ENCODE results near the gene MRAS. TPM values are rescaled to one million over a fixed set of nuclear protein-coding genes. Genes with fewer than 3 reads are reported as not detected.

The MRAS gene
- total RNA-seq, 1 donor from 2014 or later, result 55.4 TPM

DNA sequence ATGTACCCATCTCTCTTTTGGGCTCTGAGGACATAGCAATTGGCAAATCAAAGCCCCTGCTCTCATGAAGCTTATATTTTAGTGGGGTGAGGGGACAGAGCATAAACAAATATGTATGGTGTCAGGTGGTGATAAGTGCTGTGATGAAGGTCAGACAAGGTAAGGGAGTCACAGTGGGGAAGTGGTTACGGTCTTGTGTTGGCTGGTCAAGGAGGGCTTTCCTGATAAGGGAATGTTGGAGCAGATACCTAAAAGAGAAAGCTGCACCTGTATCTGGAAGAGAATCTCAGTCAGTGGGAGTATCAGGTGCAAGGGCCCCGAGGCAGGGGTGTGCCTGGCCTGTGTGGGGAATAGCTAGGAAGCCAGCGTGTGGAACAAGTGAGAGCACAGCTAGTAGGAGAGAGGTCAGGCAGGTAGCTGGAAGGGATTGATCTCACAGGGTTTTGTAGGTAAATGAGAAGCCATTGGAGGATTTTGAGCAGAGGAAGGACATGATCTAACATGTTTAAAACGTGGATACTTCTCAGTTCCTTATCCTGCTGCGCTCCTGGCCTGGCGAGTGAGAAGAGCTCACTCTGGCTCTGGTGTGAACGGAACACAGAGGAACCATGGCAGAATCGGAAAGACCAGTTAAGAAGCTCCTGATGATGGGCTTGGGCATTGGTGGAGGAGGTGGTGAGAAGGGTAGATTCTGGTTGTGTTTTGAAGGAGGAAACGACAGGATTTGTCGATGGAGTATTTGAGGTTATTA lies 35.5 kb downstream of the MRAS start:
- Histone ChIP-seq H3K9me3 (no peaks in the 10 kb centered on the region), H3K4me1 (peaks cover 23% of the 10 kb centered on the region), H3K4me3 (no peak overlapping the region), H3K27ac (no peak overlapping the region), H3K27me3 (ENCODE audit: low read depth) (no peaks in the 10 kb centered on the region), H3K36me3 (no peaks in the 10 kb centered on the region)
- intact Hi-C loops (cut with DNase I), result no loop called here
- TF ChIP-seq, protein P1, sequence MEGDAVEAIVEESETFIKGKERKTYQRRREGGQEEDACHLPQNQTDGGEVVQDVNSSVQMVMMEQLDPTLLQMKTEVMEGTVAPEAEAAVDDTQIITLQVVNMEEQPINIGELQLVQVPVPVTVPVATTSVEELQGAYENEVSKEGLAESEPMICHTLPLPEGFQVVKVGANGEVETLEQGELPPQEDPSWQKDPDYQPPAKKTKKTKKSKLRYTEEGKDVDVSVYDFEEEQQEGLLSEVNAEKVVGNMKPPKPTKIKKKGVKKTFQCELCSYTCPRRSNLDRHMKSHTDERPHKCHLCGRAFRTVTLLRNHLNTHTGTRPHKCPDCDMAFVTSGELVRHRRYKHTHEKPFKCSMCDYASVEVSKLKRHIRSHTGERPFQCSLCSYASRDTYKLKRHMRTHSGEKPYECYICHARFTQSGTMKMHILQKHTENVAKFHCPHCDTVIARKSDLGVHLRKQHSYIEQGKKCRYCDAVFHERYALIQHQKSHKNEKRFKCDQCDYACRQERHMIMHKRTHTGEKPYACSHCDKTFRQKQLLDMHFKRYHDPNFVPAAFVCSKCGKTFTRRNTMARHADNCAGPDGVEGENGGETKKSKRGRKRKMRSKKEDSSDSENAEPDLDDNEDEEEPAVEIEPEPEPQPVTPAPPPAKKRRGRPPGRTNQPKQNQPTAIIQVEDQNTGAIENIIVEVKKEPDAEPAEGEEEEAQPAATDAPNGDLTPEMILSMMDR (IDR thresholded peaks at IDR 0.05), result no peak
- ATAC-seq (no peak), DNase-seq (no peak)

DNA sequence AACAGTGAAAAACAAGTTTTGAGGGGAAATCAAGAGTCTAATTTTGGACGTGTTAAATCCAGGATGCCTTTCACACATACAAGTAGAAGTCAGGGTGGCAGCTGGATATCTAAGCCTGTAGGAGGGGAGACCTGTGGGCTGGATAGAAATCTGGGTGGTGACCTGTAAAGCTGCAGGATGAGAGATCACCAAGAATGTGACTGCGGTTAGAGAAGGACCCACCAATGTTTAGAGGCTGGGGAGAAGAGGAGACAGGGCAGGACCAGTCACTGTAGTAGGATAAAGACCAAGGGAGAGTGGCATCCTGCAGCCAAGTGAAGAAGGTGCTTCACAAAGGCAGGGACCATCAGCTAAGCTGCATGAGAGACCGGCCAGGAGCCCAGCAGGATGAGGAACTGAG lies 36.2 kb downstream of the MRAS start:
- DNase-seq (no peak), ATAC-seq (no peak)
- Histone ChIP-seq H3K27me3 (ENCODE audit: low read depth) (no peaks in the 10 kb centered on the region), H3K4me1 (peaks cover 23% of the 10 kb centered on the region), H3K4me3 (no peak overlapping the region), H3K27ac (no peak overlapping the region), H3K9me3 (no peaks in the 10 kb centered on the region), H3K36me3 (no peaks in the 10 kb centered on the region)
- TF ChIP-seq, protein P1 (IDR thresholded peaks at IDR 0.05), result no peak
- intact Hi-C loops (cut with DNase I), result no loop called here

DNA sequence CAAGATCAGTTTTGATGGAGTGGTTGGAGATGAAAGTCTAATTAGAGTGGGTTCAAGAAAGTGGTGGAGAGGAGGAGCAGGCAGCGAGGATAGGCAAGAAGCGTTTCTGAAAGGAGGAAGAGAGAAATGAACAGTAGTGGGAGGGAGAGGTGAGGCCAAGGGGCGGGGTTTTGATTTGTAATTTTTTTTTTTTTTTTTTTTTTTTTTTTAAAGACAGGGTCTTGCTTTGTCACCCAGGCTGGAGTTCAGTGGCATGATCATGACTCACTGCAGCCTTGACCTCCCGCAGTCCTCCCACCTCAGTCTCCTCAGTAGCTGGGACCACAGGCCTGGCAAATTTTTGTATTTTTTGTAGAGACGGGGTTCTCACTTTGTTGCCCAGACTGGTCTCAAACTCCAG lies 36.6 kb downstream of the MRAS start:
- no peak for ATAC-seq
- H3K4me1 ChIP-seq, result peaks cover 23% of the 10 kb centered on the region
- no peak for DNase-seq
- no peaks in the 10 kb centered on the region for H3K9me3 ChIP-seq
- no peak overlapping the region for H3K4me3 ChIP-seq
- no peak overlapping the region for H3K27ac ChIP-seq
- intact Hi-C loops (cut with DNase I), result no loop called here
- H3K27me3 ChIP-seq (ENCODE audit: low read depth), result no peaks in the 10 kb centered on the region
- TF ChIP-seq, protein P1 (IDR thresholded peaks at IDR 0.05), result no peak
- H3K36me3 ChIP-seq, result no peaks in the 10 kb centered on the region

DNA sequence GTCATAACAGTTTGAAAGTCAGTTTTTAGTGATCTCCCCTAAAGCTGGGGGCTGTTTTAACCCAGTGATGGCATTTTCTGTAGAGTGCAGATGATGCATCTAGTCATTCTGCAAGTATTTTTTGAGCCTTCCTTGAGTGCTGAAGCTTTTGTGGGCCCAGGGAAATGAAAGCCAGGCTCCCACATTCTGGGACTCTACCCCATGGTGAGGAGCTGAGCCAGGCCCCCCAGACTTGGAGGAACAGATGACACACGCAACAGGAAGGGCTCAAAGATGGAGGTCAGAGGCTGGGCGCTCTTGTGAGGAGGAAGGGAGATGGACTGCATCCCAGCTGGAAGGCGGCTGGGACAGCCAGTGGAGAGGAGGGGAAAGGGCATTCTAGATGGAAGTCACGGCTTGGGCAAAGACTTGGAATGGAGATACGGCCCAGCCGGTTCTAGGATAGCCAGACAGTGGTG lies 40.8 kb downstream of the MRAS start:
- TF ChIP-seq, protein P1 (IDR thresholded peaks at IDR 0.05), result no peak
- H3K9me3 ChIP-seq, result no peaks in the 10 kb centered on the region
- H3K4me1 ChIP-seq, result no peaks in the 10 kb centered on the region
- intact Hi-C loops (cut with DNase I), result no loop called here
- DNase-seq, result no peak
- no peak overlapping the region for H3K4me3 ChIP-seq
- H3K27ac ChIP-seq, result no peak overlapping the region
- no peaks in the 10 kb centered on the region for H3K27me3 ChIP-seq (ENCODE audit: low read depth)
- no peak for ATAC-seq
- no peaks in the 10 kb centered on the region for H3K36me3 ChIP-seq

DNA sequence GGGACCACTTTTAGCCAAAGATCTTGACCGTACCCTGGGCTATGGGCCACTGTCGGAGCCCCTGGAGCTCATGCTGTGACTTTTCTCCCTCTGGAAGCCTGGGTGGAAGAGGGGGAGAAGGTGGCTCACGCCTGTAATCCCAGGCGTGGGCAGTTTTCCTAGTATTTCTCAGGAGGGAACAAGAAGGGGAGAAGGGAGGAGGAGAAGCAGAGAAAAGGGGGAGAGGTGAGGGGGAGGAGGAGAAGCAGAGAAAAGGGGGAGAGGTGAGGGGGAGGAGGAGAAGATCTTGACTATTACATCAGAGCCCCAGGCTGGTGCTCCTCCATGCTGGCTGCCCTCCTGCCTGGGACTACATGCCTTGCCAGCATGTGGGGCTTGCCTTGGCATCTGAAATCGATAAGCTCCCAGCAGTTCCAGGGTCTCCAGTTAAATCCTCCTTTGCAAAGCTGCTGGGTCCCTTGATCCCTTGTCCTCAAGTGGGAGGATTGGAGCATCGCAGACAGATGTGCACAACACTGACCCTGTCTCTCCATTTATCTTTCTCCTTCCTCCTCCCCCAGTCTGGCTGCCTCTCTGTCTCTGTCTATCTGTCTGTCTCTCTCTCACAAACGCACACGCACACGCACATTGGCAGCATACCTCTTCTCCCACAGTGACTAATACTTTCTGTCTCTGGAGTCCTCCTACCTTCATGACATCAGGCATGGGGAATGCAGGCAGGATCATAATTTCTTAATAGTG lies 41.6 kb downstream of the MRAS start:
- peak; percentile 72 to 90 for ATAC-seq
- H3K27ac ChIP-seq, result no peak overlapping the region
- H3K36me3 ChIP-seq, result no peaks in the 10 kb centered on the region
- H3K27me3 ChIP-seq (ENCODE audit: low read depth), result no peaks in the 10 kb centered on the region
- H3K9me3 ChIP-seq, result no peaks in the 10 kb centered on the region
- no peak for DNase-seq
- intact Hi-C loops (cut with DNase I), result no loop called here
- TF ChIP-seq, protein P1 (IDR thresholded peaks at IDR 0.05), result no peak
- H3K4me3 ChIP-seq, result no peak overlapping the region
- no peaks in the 10 kb centered on the region for H3K4me1 ChIP-seq

All from lower lobe of right lung (tissue), 2 donors.